Measurements from ENCODE around the gene NDUFA3. TPM values are rescaled to one million over a fixed set of nuclear protein-coding genes. Genes with fewer than 3 reads are reported as not detected.
"Not testable (repeated sequence)": the region's sequence is repeated elsewhere in the genome, so short reads cannot be mapped to it uniquely, and the experiment has no call there.

NDUFA3 gene
- total RNA-seq, 2 experiments from 2014 or later, result 134 to 135 TPM

DNA sequence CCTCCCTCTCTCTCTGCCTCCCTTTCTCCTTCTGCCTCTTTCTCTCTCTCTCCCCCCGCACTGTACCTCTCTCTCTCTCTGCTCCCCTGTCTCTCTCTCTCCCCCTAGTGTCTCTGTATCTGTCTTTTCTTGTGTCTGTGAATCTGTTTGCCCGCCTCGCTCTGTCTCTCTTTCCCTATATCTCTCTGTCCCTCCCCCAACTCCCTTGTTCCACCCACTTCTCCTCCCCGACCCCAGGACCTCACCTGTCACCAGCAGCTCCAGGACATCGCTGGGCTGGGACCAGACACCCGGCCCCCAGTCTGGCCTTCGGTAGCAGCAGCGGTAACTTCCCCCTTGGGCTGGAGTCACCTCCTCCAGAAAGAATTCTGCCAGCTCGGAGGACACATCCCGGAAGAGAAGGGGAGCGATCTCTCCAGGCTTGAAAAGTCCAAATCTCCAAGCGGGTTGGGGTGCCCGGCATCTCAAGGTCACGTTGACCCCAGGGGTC lies 6.0 kb upstream of the NDUFA3 start:
- H3K4me1 Mint-ChIP-seq, result peaks cover 11% of the 10 kb centered on the region
- ATAC-seq (ENCODE audit: low read depth) (no peak), DNase-seq (peak; percentile 53)
- POLR2A ChIA-PET, result interaction anchor here (0.6 to 1.5 kb wide), 4 partner anchors 16 to 40 kb away, joined by 3 to 5 read pairs (median 5); partner anchors contain the start of genes CNOT3, PRPF31 and TFPT
- H3K9me3 Mint-ChIP-seq, result peaks cover 2% of the 10 kb centered on the region
- H3K27ac Mint-ChIP-seq, result peak overlapping the region; percentile 85
- H3K4me3 Mint-ChIP-seq, result peak overlapping the region; percentile 78
- peaks cover 11% of the 10 kb centered on the region for H3K27me3 Mint-ChIP-seq
- peaks cover 1% of the 10 kb centered on the region for H3K36me3 Mint-ChIP-seq

DNA sequence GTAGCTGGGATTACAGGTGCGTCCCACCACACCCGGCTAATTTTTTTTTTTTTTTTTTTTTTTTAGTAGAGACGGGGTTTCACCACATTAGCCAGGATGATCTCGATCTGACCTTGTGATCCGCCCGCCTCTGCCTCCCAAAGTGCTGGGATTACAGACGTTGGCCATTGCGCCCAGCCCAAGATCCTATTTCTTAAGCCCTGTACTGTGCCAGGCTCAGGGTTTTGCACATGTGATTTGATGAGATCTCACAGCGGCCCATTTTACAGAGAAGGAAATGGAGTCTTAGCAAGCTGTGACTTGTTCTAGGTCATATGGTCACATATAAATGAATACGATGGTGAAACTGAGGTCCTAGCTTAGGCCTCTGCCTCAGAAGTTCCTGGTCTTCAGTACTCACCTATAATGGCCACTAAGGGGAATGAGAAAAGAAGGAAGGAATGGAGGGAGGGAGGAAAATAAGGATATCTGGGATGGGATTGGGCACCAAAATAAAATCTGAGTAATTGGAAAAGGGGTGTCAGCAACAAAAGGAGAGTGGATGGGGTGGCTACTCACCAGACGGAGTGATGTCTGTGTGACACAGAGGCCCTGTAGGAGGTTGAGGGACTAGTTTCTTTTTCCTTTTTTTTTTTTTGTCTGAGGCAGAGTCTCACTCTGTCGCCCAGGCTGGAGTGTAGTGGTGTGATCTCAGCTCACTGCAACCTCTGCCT lies 3.3 kb upstream of the NDUFA3 start:
- ATAC-seq (ENCODE audit: low read depth) (no peak), DNase-seq (no peak)
- no peaks in the 10 kb centered on the region for H3K36me3 Mint-ChIP-seq
- POLR2A ChIA-PET, result no interaction called here
- no peak overlapping the region for H3K27ac Mint-ChIP-seq
- H3K27me3 Mint-ChIP-seq, result peaks cover 5% of the 10 kb centered on the region
- no peak overlapping the region for H3K4me3 Mint-ChIP-seq
- no peaks in the 10 kb centered on the region for H3K9me3 Mint-ChIP-seq
- H3K4me1 Mint-ChIP-seq, result peaks cover 13% of the 10 kb centered on the region

DNA sequence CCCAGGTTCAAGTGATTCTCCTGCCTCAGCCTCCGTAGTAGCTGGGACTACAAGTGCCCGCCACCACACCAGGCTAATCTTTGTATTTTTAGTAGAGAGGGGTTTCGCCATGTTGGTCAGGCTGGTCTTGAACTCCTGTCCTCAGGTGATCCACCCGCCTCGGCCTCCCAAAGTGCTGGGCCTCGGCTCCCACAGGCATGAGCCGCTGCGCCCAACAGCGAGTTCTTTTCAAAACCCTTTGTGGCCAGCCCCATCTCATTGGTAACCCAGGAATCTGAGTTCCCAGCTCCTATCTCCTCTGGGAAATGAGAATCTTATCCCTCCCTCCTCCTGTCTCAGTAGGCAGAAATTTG lies 2.8 kb upstream of the NDUFA3 start:
- DNase-seq; POLR2A ChIA-PET; ATAC-seq (ENCODE audit: low read depth); H3K27me3 Mint-ChIP-seq; H3K36me3 Mint-ChIP-seq; H3K27ac Mint-ChIP-seq; H3K9me3 Mint-ChIP-seq; H3K4me3 Mint-ChIP-seq: not testable (repeated sequence)
- peaks cover 14% of the 10 kb centered on the region for H3K4me1 Mint-ChIP-seq

DNA sequence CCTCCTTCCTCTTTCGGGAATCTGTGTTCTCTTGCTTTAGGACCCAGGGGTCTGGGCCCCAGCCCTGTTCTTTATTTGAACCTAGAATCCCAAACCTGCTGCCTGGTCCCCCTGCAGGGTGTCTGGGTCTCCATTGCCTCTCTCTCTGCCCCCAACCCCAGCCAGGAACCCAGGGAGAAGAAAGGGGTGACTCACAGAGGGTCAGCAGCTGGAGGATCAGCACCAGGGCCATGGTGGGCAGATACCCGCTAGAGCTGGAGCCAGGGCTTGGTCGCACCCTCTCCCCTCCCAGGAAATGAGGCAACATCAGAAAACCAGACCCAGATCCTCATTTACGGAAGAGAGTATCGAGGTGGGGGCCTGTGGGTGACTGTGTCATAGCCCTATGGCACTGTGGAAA lies 2.1 kb upstream of the NDUFA3 start, which contains the start of gene OSCAR:
OSCAR (minus strand) TSS at position 243 of the 400 bp plus-strand sequence; CDS start at position 232, 11 bp downstream.
- Mint-ChIP-seq H3K4me1 (peaks cover 15% of the 10 kb centered on the region), H3K36me3 (peaks cover 3% of the 10 kb centered on the region), H3K27ac (peak within 1 kb of the TSS; percentile 69), H3K27me3 (peaks cover 4% of the 10 kb centered on the region), H3K9me3 (no peaks in the 10 kb centered on the region), H3K4me3 (peak within 1 kb of the TSS; percentile 16)
- ATAC-seq (ENCODE audit: low read depth) (no peak), DNase-seq (no peak)
- POLR2A ChIA-PET, result no interaction called here

DNA sequence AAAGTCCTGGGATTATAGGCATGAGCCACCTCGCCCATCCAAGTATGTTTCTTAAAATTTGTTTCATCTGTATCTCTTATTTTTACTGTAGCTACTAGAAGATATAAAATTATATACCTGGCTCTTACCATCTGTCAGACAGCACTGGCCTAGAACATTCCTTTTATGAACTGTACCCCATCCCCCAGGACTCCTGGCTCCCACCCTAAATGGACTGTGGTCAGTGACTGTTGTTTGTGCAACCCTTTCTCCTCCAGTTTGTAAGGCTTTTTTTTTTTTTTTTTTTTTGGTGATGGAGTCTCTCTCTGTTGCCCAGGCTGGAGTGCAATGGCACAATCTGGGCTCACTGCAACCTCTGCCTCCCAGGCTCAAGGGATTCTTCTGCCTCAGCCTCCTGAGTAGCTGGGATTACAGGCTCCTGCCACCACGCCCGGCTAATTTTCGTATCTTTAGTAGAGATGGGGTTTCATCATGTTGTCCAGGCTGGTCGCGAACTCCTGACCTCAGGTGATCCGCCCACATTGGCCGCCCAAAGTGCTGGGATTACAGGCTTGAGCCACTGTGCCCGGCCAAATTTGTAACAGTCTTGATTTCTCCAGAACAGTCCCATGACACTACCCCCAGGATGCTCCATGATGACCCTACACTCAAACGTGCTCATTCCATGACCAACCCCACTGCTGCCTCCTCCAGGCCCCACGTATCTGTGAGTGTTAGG lies 2.5 kb downstream of the NDUFA3 start:
- no peaks in the 10 kb centered on the region for H3K9me3 Mint-ChIP-seq
- H3K4me3 Mint-ChIP-seq, result no peak overlapping the region
- H3K27ac Mint-ChIP-seq, result peak overlapping the region; percentile 15
- ATAC-seq (ENCODE audit: low read depth) (no peak), DNase-seq (peak; percentile 25)
- POLR2A ChIA-PET, result no interaction called here
- H3K36me3 Mint-ChIP-seq, result peaks cover 15% of the 10 kb centered on the region
- no peaks in the 10 kb centered on the region for H3K27me3 Mint-ChIP-seq
- peaks cover 13% of the 10 kb centered on the region for H3K4me1 Mint-ChIP-seq

DNA sequence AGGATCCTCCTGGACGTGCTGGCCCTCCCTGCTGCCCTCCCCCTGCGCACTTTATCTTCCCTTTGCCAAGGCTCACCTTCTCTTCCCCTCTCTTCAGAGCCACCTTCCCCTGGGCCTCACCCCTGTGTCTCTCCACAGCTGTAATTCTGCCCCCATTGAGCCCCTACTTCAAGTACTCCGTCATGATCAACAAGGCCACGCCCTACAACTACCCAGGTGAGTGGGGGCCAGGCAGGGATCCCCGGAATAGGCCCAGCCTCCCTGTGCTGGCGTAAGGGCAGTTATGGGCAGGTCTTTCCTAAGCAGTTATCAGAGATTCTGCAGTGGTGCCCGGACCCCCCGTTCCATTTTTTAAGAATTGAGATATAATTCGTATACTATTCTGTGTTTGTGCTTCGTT lies 3.1 kb downstream of the NDUFA3 start:
- H3K4me3 Mint-ChIP-seq, result no peak overlapping the region
- POLR2A ChIA-PET, result no interaction called here

DNA sequence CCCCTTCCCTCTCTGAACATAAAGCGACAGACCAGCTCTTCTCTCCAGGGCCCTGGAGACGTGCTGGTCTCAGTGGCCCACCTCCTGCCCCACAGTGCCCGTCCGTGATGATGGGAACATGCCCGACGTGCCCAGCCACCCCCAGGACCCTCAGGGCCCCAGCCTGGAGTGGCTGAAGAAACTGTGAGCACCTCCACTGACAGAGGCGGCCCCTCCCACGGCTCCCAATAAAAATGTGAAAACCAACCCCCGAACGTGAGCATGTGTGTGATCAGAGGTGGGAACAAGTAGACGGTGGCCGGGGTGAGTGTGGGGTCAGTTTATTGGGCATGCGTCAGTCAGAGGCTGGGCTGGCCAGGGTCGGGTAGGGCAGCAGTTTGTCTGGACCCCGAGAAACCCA lies 4.1 kb downstream of the NDUFA3 start:
- POLR2A ChIA-PET, result no interaction called here
- Mint-ChIP-seq H3K27me3 (no peaks in the 10 kb centered on the region), H3K4me3 (no peak overlapping the region), H3K4me1 (peaks cover 15% of the 10 kb centered on the region), H3K27ac (no peak overlapping the region), H3K9me3 (no peaks in the 10 kb centered on the region), H3K36me3 (peaks cover 21% of the 10 kb centered on the region)
- no peak for ATAC-seq (ENCODE audit: low read depth)
- DNase-seq, result peak; percentile 15

More for the DNA sequence above, 3.1 kb downstream of the NDUFA3 start:
- Mint-ChIP-seq H3K36me3 (peaks cover 18% of the 10 kb centered on the region), H3K27ac (peak overlapping the region; percentile 15), H3K4me1 (peaks cover 14% of the 10 kb centered on the region), H3K9me3 (no peaks in the 10 kb centered on the region), H3K27me3 (no peaks in the 10 kb centered on the region)
- peak; percentile 22 for DNase-seq
- no peak for ATAC-seq (ENCODE audit: low read depth)

DNA sequence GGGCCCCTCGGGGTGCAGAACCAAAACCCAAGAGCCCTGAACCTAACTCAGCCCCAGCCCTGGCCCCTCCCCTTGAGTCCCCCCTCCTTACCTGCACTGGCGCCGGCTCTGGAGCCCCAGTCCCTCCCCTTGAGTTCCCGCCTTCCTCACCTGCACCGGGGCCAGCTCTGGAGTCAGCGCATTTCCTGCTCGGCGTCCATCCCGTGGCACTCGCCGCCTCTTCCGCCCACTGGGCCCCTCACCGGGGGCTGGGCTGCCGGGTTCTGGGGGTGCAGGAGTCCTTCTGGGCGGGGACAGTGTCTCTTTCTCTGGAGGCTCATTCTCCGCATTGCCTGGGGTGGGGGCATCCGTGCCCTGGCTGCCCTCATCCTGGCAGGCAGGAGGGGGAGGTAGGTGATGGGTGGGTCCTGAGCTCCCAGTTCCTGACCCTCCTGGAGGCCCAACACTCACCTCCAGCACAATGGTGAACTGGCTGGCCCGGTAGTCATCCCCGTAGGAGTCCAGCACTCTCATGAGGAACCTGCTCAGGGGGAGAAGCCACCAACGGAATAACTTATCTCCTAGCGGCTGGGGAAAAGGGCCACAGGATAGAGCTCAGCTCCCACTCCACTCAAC lies 5.3 kb downstream of the NDUFA3 start:
- ATAC-seq (ENCODE audit: low read depth) (no peak), DNase-seq (no peak)
- H3K27ac Mint-ChIP-seq, result no peak overlapping the region
- POLR2A ChIA-PET, result no interaction called here
- peaks cover 21% of the 10 kb centered on the region for H3K36me3 Mint-ChIP-seq
- H3K9me3 Mint-ChIP-seq, result no peaks in the 10 kb centered on the region
- H3K4me3 Mint-ChIP-seq, result no peak overlapping the region
- no peaks in the 10 kb centered on the region for H3K27me3 Mint-ChIP-seq
- H3K4me1 Mint-ChIP-seq, result peaks cover 12% of the 10 kb centered on the region

DNA sequence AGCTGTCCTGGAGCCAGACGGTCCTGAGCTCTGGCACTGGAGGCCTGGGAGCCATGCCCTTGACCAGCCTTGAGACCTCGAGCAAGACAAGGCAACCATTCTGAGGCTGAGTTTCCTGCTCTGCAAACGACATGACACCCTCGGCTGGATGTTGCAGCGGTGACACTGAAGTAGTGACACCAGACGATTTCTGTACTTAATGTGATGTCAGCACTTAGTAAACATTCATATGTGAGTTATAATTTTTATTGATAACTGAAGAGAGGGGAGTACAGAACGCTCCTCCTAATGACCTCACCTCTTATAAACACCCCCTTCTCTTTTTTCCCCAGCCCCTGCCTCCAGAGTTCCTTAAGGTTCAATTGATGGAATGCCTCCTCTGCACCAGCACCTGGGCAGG lies 5.8 kb downstream of the NDUFA3 start:
- Mint-ChIP-seq H3K9me3 (no peaks in the 10 kb centered on the region), H3K27me3 (no peaks in the 10 kb centered on the region), H3K27ac (no peak overlapping the region), H3K36me3 (peaks cover 24% of the 10 kb centered on the region), H3K4me3 (no peak overlapping the region), H3K4me1 (peaks cover 13% of the 10 kb centered on the region)
- no peak for ATAC-seq (ENCODE audit: low read depth)
- POLR2A ChIA-PET, result no interaction called here
- no peak for DNase-seq

DNA sequence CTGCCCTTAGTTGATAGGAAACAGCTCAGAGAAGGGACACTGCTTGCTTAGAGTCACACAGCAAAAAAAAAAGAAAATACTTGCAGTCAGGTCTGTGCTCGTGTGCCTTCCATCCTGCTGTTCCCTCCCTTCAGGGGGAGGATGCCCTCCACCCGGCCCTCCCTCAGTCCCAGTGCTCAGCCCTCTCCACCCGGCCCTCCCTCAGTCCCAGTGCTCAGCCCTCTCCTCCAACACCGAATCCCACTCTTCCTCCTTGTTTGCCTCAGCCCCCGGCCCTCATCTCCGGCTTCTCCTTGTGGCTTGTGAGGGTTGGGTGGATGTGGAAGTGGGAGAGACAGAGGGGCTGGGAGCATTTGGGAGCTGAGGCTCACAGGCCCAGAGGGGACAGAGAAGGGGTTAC lies 7.0 kb downstream of the NDUFA3 start:
- POLR2A ChIA-PET, result no interaction called here
- Mint-ChIP-seq H3K27ac (no peak overlapping the region), H3K4me1 (peaks cover 18% of the 10 kb centered on the region), H3K4me3 (no peak overlapping the region), H3K27me3 (no peaks in the 10 kb centered on the region), H3K9me3 (no peaks in the 10 kb centered on the region), H3K36me3 (peaks cover 27% of the 10 kb centered on the region)
- no peak for DNase-seq
- ATAC-seq (ENCODE audit: low read depth), result no peak

DNA sequence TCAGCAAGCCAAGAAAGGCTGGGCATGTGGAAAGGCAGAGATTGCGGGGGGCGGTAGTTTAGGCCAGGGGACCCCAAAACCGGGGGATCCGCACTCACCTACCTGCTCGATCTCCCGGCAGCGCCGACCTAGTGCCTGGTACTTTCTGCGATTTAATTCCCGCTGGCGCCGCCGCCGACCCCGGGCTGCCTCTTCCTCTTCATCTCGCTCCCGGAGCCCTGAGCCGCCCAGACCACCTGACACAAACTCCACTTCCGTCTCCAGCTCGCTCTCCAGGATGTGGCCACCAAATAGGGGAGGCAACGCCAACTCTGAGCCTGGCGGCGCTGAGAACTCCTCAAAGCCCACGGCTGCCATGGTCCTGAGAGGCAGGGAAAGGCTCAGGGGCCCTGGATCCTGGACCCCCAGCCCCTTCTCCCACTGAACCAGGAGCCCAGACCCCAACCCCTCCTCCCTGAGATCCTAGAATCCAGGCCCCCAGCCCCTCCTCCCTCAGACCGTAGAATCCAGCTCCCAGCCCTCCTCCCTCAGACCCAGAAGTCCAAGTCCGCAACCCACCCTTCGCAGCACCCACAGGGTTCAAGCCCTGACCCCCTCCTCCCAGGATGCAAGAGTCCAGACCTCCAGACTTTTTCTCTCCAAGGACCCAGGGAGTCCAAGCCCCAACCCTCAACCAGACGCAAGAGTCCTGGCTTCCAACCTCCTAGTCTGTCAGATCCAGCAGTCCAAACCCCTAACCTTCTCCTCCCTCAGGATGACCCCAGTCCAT lies 11.9 kb downstream of the NDUFA3 start:
- Mint-ChIP-seq H3K27ac (peak overlapping the region; percentile 91), H3K27me3 (no peaks in the 10 kb centered on the region), H3K4me3 (peak overlapping the region; percentile 95), H3K9me3 (no peaks in the 10 kb centered on the region), H3K4me1 (peaks cover 28% of the 10 kb centered on the region), H3K36me3 (peaks cover 18% of the 10 kb centered on the region)
- POLR2A ChIA-PET, result interaction anchor here (0.6 to 3.0 kb wide), 15 partner anchors 11 to 347 kb away, joined by 3 to 38 read pairs (median 7); partner anchors contain the start of genes CNOT3, LENG1, LENG8 and MBOAT7
- ATAC-seq (ENCODE audit: low read depth) (peak; percentile 65), DNase-seq (peak; percentile 71)

DNA sequence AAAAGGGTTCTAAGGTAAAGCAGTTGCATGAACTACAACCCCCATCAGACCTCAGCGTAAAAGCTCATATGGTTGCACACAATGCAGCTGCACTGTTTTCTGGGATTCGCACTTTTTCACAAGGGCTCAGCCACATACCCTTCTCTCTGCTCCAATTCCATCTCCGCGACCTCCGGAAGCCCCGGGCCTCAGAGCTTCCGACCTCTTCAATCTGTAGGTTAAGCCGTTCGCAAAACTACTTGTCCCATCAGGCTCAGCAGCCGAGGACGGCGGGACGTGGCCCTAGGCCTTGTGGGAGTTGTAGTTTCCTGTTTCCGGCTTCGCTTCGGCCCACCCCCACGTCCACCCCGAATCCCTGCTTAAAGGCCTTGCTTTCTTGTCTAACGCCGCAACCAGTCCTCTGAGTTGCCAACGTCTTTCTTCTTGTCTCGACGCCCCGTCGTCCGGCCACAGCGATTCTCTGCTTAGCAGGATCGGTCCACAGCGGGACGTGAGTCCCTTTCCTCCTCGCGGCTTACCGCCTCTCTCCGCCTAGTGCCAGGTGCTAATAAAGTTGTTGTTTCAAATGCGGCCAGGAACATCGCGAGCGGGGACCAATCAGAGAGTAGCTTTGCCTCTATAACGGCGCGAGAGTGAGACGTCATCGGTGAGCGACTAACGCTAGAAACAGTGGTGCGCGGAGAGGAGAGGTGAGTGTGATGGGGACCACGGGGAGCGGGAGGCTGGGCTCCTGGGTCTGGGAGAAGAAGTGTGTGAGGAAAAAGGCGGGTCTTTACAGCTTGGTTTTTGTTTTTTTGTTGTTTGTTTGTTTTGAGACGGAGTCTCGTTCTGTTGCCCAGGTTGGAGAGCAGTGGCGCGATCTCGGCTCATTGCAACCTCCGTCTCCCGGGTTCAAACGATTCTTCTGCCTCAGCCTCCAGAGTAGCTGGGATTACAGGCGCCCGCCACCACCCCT lies 12.7 kb downstream of the NDUFA3 start, which contains the start of the genes PRPF31 and TFPT:
PRPF31 (plus strand) TSS at position 646 of the 955 bp plus-strand sequence. CDS start 2,525 bp downstream, outside the sequence.
TFPT (minus strand) TSS at position 549 of the 955 bp plus-strand sequence; CDS start at position 161, 388 bp downstream.
- no peaks in the 10 kb centered on the region for H3K27me3 Mint-ChIP-seq
- DNase-seq (peak; percentile 89), ATAC-seq (ENCODE audit: low read depth) (peak; percentile 86)
- peaks cover 28% of the 10 kb centered on the region for H3K4me1 Mint-ChIP-seq
- no peaks in the 10 kb centered on the region for H3K9me3 Mint-ChIP-seq
- H3K36me3 Mint-ChIP-seq, result peaks cover 16% of the 10 kb centered on the region
- H3K4me3 Mint-ChIP-seq, result peak within 1 kb of the TSS; percentile 95
- POLR2A ChIA-PET, result interaction anchor here (0.6 to 3.0 kb wide), 16 partner anchors 11 to 346 kb away, joined by 3 to 38 read pairs (median 6); partner anchors contain the start of genes CNOT3, LENG1, LENG8 and MBOAT7
- peak within 1 kb of the TSS; percentile 91 for H3K27ac Mint-ChIP-seq
